SK-MEL-5 (cell line): Measurements from ENCODE around the gene PCNT. TPM values are rescaled to one million over a fixed set of nuclear protein-coding genes. Genes with fewer than 3 reads are reported as not detected.
A peak's percentile ranks its signal among the peaks of the same experiment; 100 is the strongest.

ENCODE experiments used
- DNase-seq: peaks from one replicate; pipeline ENCODE4 v3.0.0-alpha.2; 2016; ENCODE audit warnings: low read depth, low spot score
- in situ Hi-C: cut with HindIII; loops from 2 replicates; pipeline ENCODE4 v1.10.0; 2016; ENCODE audit warnings: low sequenced_read_pairs, high pct_unique_total_duplicates, low pct_unique_long_range_greater_than_20kb
- total RNA-seq: library from RNA; depleted of rRNA; stranded (reverse); fragments of >200 nt; shearing (Covaris generic); gene quantifications from 2 replicates; pipeline ENCODE4 v1.2.3, GENCODE V29; 2014

The PCNT gene
- total RNA-seq, 1 experiment from 2014 or later = 8.8 TPM

GRCh38 chr21:46323227-46323709 is 688 bp upstream of the PCNT start:
- in situ Hi-C loops = no loop called here
- no peak for DNase-seq

GRCh38 chr21:46324390-46325072 is 575 bp downstream of the PCNT start:
- DNase-seq = peak; percentile 72
- in situ Hi-C loops = no loop called here

GRCh38 chr21:46325073-46325912 is 1.3 kb downstream of the PCNT start:
- in situ Hi-C loops = no loop called here
- DNase-seq = peak; percentile 49

GRCh38 chr21:46326110-46326703 is 2.3 kb downstream of the PCNT start:
- in situ Hi-C loops = no loop called here
- DNase-seq = no peak

DNA sequence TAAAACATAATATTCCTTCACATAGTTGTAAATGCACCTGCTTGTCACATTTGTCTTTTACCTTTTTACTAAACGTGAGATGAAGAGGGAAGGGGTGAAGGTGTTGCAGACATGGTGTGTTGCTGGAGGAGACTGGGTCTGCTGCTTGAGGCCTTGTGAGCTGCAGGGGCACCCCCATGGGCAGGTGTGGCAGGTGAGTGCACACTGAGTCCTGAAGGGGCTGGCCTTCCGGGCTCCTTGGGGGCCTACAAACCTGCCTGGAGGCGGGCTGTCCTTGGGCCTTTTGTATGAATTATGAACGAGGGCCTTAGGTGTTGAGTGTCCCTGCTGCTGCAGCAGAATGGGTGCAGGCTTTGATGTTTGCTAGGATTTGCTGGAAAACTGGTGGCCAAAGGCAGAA is 3.8 kb downstream of the PCNT start:
- in situ Hi-C loops = no loop called here
- DNase-seq = no peak

DNA sequence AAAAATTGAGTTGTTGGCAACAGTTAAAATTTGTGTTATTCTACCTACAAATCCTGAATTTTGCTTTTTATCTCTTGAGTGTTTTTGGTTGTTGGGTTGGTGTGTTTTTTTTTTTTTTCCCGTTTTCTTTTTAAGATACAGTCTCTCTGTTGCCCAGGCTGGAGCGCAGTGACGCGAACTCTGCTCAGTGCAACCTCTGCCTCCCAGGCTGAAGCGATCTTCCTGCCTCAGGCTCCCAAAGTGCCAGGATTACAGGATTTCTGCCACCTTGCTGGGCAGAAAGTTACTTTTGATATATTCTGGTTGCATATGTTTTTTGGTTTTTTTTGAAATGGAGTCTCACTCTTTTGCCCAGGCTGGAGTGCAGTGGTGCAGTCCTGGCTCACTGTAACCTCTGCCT is 4.2 kb downstream of the PCNT start:
- DNase-seq = no peak
- in situ Hi-C loops = no loop called here

DNA sequence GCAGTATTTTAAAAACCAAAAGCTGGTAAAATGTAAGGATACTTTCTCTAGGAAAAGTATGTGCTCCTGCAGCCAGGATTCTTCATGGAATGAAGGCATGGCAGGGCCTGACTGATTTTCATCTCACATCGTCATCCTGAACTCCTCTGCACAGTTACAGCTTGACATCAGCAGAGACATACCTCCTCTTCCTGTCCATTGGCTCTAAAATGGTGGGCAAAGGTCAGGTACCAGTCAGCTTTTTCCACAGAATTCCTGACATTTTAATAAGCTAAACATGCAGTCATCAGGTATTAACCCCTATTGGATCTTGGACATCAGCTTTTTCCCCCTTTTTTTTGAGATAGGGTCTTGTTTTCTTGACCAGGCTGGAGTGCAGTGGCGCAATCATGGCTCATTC is 5.8 kb downstream of the PCNT start:
- no peak for DNase-seq
- in situ Hi-C loops = no loop called here

GRCh38 chr21:46334351-46335140 is 10.6 kb downstream of the PCNT start:
- in situ Hi-C loops = no loop called here
- no peak for DNase-seq

GRCh38 chr21:46336603-46337002 is 12.6 kb downstream of the PCNT start:
- no peak for DNase-seq
- in situ Hi-C loops = no loop called here

DNA sequence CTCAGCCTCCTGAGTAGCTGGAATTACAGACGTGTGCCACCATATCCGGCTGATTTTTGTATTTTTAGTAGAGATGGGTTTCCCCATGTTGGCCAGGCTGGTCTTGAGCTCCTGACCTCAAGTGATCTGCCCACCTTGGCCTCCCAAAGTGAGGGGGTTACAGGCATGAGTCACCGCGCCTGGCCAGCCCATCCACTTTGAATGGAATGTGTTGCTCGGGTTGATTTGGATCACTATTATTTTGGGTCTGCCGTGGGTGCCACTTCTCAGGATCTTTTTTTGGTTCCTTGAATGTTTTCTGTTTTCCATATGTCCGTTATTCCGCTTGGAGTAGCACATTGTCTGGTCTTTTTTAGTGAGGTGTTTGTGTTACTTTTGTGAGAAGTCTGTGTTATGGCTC is 17.0 kb downstream of the PCNT start:
- in situ Hi-C loops = no loop called here
- no peak for DNase-seq

DNA sequence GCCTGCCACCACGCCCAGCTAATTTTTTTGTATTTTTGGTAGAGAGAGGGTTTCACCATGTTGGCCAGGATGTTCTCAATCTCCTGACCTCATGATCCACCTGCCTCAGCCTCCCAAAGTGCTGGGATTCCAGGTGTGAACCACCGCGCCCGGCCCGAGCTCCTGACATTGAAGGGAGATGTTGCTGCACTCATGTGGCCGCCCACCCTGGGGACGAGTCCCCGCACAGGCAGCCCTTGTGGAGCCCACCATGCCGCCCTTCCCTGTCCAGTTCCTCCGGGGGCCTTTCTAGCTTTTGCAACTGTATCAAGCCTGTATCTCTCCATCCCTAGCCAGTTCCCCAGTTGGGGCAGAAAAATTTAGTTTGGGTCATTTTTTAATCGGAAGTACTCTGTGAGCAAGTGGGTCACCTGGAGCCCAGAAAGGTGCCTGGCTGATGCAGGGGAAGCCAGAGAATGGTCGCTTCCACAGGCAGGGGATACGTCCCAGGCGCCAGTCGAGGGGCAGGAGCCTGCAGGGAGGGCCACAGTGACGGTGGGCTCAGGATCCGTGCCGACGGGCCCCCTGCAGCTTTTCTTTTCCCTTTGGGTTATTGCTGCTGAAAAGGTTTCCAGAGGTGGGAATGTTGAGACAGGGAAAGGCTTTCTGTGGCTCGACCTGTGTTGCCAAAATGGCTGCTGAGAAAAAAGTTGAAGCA is 20.4 kb downstream of the PCNT start:
- no peak for DNase-seq
- in situ Hi-C loops = no loop called here

- no peak for DNase-seq
- in situ Hi-C loops = no loop called here
These were observed 21.9 kb downstream of the PCNT start for GRCh38 chr21:46345861-46346260.

DNA sequence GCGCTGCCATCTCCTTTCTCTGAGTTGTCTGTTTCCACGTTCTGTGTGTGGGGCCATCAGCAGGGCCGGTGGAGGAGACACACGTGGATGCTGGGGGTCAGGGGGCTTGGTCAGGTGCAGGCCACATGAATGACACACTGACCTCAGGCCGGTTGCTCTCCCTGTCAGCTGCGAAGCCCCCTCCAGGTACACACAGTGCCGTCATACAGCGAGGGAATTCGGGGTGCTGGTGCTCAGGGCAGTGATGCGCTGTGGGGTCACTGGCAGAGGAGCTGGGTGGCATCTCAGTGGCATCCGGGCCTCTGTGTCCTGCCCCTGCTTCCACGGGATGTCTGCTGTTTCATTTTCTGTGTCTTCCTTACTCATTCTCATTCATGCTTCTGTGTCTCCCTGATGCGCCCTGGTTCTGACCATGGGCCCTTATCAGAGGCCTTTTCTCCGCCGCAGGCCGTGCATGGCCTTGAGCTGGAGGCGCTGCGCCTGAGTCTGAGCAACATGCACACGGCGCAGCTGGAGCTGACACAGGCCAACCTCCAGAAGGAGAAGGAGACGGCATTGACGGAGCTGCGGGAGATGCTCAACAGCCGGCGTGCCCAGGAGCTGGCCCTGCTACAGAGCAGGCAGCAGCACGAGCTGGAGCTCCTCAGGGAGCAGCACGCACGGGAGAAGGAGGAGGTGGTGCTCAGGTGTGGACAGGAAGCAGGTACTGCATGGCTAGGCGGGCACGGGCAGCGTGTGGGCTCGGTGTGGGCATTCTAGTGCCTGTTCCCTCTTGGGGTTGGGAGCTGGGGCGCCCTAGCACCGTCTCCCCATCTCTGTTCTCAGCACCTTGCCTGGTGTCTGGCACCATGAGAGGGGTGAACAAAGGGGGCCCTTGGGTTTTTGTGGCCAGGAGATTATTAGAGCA is 22.6 kb downstream of the PCNT start:
- in situ Hi-C loops = no loop called here
- no peak for DNase-seq

GRCh38 chr21:46347203-46347550 is 23.2 kb downstream of the PCNT start:
- no peak for DNase-seq
- in situ Hi-C loops = no loop called here

DNA sequence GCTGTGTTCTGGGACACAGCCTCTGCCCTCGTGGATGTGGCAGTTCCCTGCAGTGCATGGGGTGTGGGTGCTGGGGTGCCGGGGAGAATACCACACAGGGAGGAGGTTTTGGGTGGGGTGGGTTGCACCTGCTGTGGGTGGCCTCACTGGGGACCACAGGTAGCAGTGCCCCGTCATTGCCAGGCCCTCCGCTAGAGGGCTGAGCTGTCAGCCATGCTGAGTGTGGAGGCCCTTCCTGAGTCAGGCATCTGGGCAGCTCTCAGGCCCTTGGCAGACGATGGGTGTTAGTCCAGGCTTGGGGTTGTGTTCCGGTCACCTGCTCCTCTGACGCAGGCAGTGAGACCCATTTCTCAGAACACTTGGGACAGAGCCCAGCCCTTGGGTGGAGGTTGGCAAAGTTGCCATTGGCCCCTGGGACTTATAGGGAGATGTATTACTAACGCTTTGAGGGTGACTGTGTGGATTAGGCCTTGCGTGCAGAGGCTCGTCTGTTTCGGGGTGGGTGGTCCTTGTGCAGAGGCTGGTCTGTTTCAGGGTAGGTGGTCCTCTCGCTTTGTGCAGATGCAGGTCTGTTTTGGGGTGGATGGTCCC is 23.9 kb downstream of the PCNT start:
- DNase-seq = peak; percentile 69
- in situ Hi-C loops = no loop called here

GRCh38 chr21:46349134-46349760 is 25.3 kb downstream of the PCNT start:
- in situ Hi-C loops = no loop called here
- DNase-seq = no peak
